ENCODE results near the gene TOMM6.

Gene TOMM6

DNA sequence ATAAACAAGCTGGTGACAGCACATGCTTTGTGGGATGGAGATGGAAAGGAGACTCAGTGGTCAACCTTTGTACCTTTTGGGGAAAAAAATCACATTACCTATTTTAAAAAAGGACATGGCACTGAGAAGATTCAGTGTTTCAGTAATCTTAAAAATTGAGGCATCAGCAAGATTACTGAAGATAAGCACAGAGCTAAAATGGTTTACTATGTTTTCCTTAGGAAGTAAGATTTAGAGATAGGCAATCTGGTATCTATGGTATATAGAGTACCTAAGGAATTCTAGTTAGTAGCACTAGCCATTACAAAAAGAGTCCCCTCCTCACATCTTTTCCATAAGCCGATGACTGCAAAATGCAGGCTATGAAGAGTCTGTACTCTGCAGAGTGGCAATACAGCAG is 35.7 kb downstream of the TOMM6 start:
- no peak for DNase-seq (ENCODE audit: low read depth in 2 of 2)

DNA sequence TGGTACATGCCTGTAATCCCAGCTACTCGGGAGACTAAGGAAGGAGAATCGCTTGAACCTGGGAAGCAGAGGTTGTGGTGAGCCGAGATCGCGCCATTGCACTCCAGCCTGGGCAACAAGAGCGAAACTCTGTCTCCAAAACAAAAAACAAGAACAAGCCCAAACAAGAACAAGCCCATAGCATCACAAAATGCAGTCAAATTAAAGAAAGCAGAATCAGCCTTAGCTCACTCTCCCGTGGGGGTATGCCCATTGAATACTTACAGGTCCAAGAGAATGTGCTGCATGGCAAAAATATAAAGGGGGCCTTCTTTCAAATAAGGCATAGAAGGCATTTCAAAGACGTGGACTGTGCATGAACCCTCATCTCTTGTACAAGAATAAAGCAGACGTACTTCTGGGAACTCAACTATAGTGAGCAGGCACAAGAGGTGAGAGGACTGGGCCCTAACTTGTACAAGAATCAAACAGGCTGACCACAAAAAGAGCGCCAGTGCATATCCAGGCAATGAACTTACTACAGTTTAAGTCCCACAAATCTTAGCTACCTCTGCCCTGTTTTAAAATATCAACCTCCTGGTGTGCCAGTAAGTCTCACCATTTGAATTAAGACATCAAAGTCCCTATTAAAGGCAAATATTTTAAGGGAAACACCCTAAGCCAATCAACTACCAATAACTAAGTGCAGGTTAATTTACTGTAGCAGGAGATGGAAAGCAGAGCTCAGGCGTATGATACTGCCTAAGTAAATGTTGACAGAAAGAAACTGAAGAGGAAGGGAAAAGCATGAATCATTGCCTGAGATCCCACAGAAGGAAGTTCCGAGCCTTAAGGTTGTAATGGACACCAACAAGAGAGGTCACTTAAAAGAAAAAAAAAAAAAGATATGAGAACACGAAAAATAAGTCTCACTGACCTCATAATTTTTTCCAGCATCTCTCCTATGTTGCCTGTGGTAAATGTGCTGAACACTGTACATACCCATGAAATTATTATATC is 37.4 kb downstream of the TOMM6 start:
- no peak for DNase-seq (ENCODE audit: low read depth in 2 of 2)

DNA sequence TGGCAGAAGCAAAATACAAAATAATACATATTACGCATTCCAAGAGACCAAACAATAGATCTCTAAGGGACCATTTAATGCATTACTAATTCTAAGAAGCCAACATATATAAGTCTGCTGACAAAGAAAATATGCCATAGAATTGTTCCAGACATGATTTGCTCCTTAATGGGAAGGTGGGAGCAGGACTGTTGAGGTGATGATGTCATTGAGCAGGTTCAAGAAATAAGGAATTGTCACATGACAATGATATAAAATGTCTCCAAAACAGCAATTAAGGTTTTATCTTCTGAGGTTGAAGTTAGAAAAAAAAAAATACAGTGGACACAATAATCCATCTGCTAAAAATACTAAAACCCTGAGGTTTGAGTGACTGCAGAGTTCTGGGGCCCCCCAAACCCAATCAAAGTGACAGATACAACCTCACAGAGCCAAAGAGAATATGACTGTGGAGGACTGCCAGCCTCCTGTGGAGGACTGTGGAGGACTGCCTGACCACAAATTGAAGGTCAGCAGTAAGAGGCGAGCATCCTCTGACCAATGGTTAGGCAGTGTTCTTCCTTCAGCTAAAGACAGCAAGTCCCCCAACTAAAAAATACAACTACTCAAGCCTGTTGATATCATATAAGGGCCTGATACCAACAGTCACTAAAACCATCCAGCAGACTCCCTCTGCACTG is 39.0 kb downstream of the TOMM6 start:
- DNase-seq (ENCODE audit: low read depth in 2 of 2) = no peak

DNA sequence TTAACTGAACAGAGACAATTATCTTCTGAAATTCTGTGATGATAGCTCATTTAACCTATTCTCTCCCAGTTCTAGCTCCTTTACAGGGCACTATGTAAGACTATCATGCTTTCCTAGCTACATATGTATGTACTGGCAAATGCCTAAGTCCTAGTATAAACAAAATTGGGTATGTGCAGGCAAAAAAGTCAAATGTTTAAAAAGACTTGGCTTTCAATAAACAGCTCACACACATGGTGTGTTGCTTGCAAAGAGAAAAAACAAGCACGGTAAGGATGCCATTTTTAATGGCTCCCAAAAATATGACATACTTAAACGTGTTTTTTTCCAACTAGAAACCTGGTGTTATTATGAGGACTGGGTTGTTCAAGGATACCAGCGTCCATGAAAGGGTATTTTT is 44.8 kb downstream of the TOMM6 start:
- no peak for DNase-seq (ENCODE audit: low read depth in 2 of 2)

DNA sequence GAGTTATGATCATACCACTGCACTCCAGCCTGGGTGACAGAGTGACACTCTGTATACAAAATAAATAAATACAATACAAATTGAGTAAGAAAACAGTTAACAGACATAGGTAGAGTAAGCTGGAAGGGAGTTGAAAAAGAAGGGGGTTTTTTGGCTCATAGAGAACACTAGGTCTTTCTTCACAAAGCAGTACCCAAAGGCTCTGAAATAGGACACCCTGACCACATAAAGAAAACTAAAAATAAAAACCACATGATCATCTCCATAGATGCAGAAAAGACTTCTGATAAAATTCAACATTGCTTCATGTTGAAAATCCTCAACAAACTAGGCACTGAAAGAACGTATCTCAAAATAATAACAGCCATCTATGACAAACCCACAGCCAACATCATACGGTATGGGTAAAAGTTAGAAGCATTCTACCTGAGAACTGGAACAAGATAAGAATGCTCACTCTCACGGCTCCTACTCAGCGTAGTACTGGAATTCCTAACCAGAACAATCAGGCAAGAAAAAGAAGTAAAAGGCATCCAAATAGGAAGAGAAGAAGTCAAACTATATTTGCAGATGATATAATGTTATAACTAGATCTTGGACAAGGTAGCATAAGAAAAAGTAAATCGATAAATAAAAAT is 48.6 kb downstream of the TOMM6 start:
- no peak for DNase-seq (ENCODE audit: low read depth in 2 of 2)

DNA sequence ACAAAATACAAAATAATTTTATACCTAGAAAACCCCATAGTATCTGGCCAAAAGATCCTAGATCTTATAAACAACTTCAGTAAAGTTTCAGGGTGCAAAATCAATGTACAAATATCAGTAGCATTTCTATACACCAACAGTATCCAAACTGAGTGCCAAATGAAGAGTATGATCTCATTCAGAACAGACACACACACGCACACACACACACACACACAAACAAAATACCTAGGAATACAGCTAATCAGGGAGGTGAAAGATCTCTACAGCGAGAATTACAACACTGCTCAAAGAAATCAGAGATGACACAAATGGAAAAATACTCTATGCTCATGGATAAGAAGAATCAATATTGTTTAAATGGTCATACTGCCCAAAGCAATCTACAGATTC is 49.2 kb downstream of the TOMM6 start:
- DNase-seq (ENCODE audit: low read depth in 2 of 2) = no peak

Measured in stimulated activated CD4-positive, alpha-beta T cell treated with anti-CD3 and anti-CD28 coated beads, Interleukin-1b, Interleukin-23, amount 100 ng/mL, for 1 hour (primary cell).